ACHN (cell line): ENCODE results near the gene PPIF.

ENCODE experiments used
- DNase-seq: peaks from one replicate; pipeline ENCODE4 v3.0.0-alpha.2; 2015
- in situ Hi-C: cut with HindIII; loops from 2 replicates; pipeline ENCODE4 v1.10.0; 2017; ENCODE audit warnings: low sequenced_read_pairs, low pct_ligation_motif_present, low pct_unique_long_range_greater_than_20kb

The PPIF gene

GRCh38 chr10:79344502-79345195 lies 2.6 kb upstream of the PPIF start:
- DNase-seq: no peak
- in situ Hi-C loops: no loop called here

- in situ Hi-C loops: no loop called here
- DNase-seq: no peak
These were observed 1.8 kb upstream of the PPIF start for GRCh38 chr10:79345241-79346011.

GRCh38 chr10:79346012-79346340 lies 1.3 kb upstream of the PPIF start:
- DNase-seq: no peak
- in situ Hi-C loops: no loop called here

- no peak for DNase-seq
- in situ Hi-C loops: no loop called here
These were observed 662 bp upstream of the PPIF start for GRCh38 chr10:79346388-79347225.

- peak; percentile 72 for DNase-seq
- in situ Hi-C loops: no loop called here
These were observed 798 bp downstream of the PPIF start for GRCh38 chr10:79347894-79348639.

- no peak for DNase-seq
These were observed 1.3 kb downstream of the PPIF start for GRCh38 chr10:79348640-79348988.

GRCh38 chr10:79349072-79349491 lies 1.8 kb downstream of the PPIF start:
- no peak for DNase-seq
- in situ Hi-C loops: no loop called here

More at GRCh38 chr10:79348640-79348988, 1.3 kb downstream of the PPIF start:
- in situ Hi-C loops: no loop called here

GRCh38 chr10:79349766-79350406 lies 2.6 kb downstream of the PPIF start:
- in situ Hi-C loops: loop anchor here (25.0 kb wide), 1 partner anchor 137 kb away; no protein-coding TSS in a partner anchor
- no peak for DNase-seq

- no peak for DNase-seq
- in situ Hi-C loops: loop anchor here (25.0 kb wide), 1 partner anchor 137 kb away; no protein-coding TSS in a partner anchor
These were observed 3.3 kb downstream of the PPIF start for GRCh38 chr10:79350407-79351154.

- no peak for DNase-seq
These were observed 4.1 kb downstream of the PPIF start for GRCh38 chr10:79351332-79351731.

GRCh38 chr10:79352035-79352877 lies 5.0 kb downstream of the PPIF start:
- in situ Hi-C loops: loop anchor here (25.0 kb wide), 1 partner anchor 135 kb away; no protein-coding TSS in a partner anchor
- no peak for DNase-seq

More at GRCh38 chr10:79351332-79351731, 4.1 kb downstream of the PPIF start:
- in situ Hi-C loops: loop anchor here (25.0 kb wide), 1 partner anchor 136 kb away; no protein-coding TSS in a partner anchor

- in situ Hi-C loops: loop anchor here (25.0 kb wide), 1 partner anchor 134 kb away; no protein-coding TSS in a partner anchor
- DNase-seq: no peak
These were observed 5.7 kb downstream of the PPIF start for GRCh38 chr10:79353000-79353406.

GRCh38 chr10:79353726-79354125 lies 6.5 kb downstream of the PPIF start:
- no peak for DNase-seq
- in situ Hi-C loops: loop anchor here (25.0 kb wide), 1 partner anchor 134 kb away; no protein-coding TSS in a partner anchor

- in situ Hi-C loops: loop anchor here (25.0 kb wide), 1 partner anchor 133 kb away; no protein-coding TSS in a partner anchor
- DNase-seq: no peak
These were observed 6.9 kb downstream of the PPIF start for GRCh38 chr10:79354141-79354540.

GRCh38 chr10:79354615-79355014 lies 7.3 kb downstream of the PPIF start:
- in situ Hi-C loops: loop anchor here (25.0 kb wide), 1 partner anchor 133 kb away; no protein-coding TSS in a partner anchor
- DNase-seq: no peak

- no peak for DNase-seq
- in situ Hi-C loops: loop anchor here (25.0 kb wide), 1 partner anchor 132 kb away; no protein-coding TSS in a partner anchor
These were observed 8.2 kb downstream of the PPIF start for GRCh38 chr10:79355420-79356017.
